DOHH2 (cell line): ENCODE measurements around the gene GJD3.

Experiments
- H3F3A ChIP-seq: fragments of 200-600 bp; sonication (generic), shearing (Covaris generic); 2 replicates; pipeline ENCODE4 v1.6.0; 2016; ENCODE audit warnings: antibody characterized with exemption, mild to moderate bottlenecking; ENCODE audit not compliant: control insufficient read depth, insufficient read depth
- H3K27ac ChIP-seq: fragments of 200-600 bp; sonication (generic); 2 replicates; pipeline ENCODE4 v1.5.1; 2014; ENCODE audit warnings: low read depth, mild to moderate bottlenecking, low read length, moderate library complexity
- H3K27me3 ChIP-seq: fragments of 200-600 bp; sonication (generic); 2 replicates; pipeline ENCODE4 v1.6.1; 2014; ENCODE audit warnings: mild to moderate bottlenecking, low read length, mixed read lengths; ENCODE audit not compliant: control insufficient read depth
- H3K36me3 ChIP-seq: fragments of 200-600 bp; sonication (generic); 2 replicates; pipeline ENCODE4 v1.6.1; 2014; ENCODE audit warnings: mild to moderate bottlenecking, low read length, moderate library complexity, mixed read lengths; ENCODE audit not compliant: control insufficient read depth
- H3K4me1 ChIP-seq: fragments of 200-600 bp; sonication (generic); 2 replicates; pipeline ENCODE4 v1.6.1; 2014; ENCODE audit warnings: mild to moderate bottlenecking, low read length, mixed read lengths; ENCODE audit not compliant: control insufficient read depth
- H3K4me2 ChIP-seq: fragments of 200-600 bp; sonication (generic); 2 replicates; pipeline ENCODE4 v1.6.0; 2014; ENCODE audit warnings: mild to moderate bottlenecking, low read length, moderate library complexity
- H3K4me3 ChIP-seq: fragments of 200-600 bp; sonication (generic); 2 replicates; pipeline ENCODE4 v1.5.1; 2014; ENCODE audit warnings: mild to moderate bottlenecking, low read length, mixed read lengths
- H3K79me2 ChIP-seq: fragments of 200-600 bp; sonication (generic); 2 replicates; pipeline ENCODE4 v1.6.1; 2014; ENCODE audit warnings: mild to moderate bottlenecking, low read length, mixed read lengths; ENCODE audit not compliant: control insufficient read depth
- H3K9me2 ChIP-seq: fragments of 200-600 bp; sonication (generic); replicated peaks from 2 replicates; pipeline ENCODE4 v1.6.1; 2014; ENCODE audit warnings: mild to moderate bottlenecking, low read length, mixed read lengths; ENCODE audit not compliant: control insufficient read depth
- H3K9me3 ChIP-seq: fragments of 200-600 bp; sonication (generic); 2 replicates; pipeline ENCODE4 v1.6.1; 2014; ENCODE audit warnings: antibody characterized with exemption, low read length, mixed read lengths; ENCODE audit not compliant: control insufficient read depth, insufficient read depth
- H4K20me1 ChIP-seq: fragments of 200-600 bp; sonication (generic); 2 replicates; pipeline ENCODE4 v1.6.0; 2014; ENCODE audit warnings: low read depth, mild to moderate bottlenecking, antibody characterized with exemption, low read length, moderate library complexity; ENCODE audit not compliant: control insufficient read depth, insufficient read depth
- CTCF ChIP-seq: fragments of 200-600 bp; sonication (generic); IDR thresholded peaks from one replicate; pipeline ENCODE4 v1.5.1; 2014; ENCODE audit warnings: antibody characterized with exemption, mild to moderate bottlenecking, low read depth, low read length; ENCODE audit not compliant: poor library complexity, severe bottlenecking
- EZH2phosphoT487 ChIP-seq: fragments of 200-600 bp; sonication (generic); IDR thresholded peaks from 2 replicates; pipeline ENCODE4 v1.6.1; 2017; ENCODE audit warnings: borderline replicate concordance, mild to moderate bottlenecking, antibody characterized with exemption, low read length, moderate library complexity, mixed read lengths

Gene GJD3

DNA sequence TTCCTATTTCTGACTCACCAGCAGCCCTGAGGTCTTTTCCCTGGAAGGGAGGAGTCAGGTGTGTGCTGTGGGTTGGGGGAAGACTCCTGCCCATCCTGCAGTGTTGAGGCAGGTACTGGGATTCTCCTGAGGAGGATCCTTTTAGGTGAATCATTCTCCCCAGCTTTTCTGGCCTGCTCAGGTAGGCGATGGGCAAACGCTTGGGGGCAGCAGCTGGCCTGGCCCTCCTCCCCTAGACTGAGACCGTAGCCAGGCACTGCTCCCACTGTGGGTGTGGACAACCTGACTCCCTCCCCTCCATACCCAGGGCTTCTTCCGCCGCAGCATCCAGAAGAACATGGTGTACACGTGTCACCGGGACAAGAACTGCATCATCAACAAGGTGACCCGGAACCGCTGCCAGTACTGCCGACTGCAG, 15.1 kb downstream of the GJD3 start:
- peaks cover 11% of the 10 kb centered on the region; the same call in 1 of the 2 replicates for H3K79me2 ChIP-seq
- H4K20me1 ChIP-seq, result no peaks in the 10 kb centered on the region
- H3F3A ChIP-seq, result peaks cover 3% of the 10 kb centered on the region; the same call in 1 of the 2 replicates
- no peaks in the 10 kb centered on the region for H3K27me3 ChIP-seq
- no peak overlapping the region for H3K4me2 ChIP-seq
- H3K27ac ChIP-seq, result no peak overlapping the region
- H3K4me1 ChIP-seq, result peaks cover 49% of the 10 kb centered on the region
- TF ChIP-seq CTCF, result no peak
- no peak for TF ChIP-seq EZH2phosphoT487
- no peak overlapping the region for H3K4me3 ChIP-seq
- H3K9me3 ChIP-seq, result no peaks in the 10 kb centered on the region
- H3K9me2 ChIP-seq, result no peaks in the 10 kb centered on the region
- peaks cover 17% of the 10 kb centered on the region for H3K36me3 ChIP-seq

DNA sequence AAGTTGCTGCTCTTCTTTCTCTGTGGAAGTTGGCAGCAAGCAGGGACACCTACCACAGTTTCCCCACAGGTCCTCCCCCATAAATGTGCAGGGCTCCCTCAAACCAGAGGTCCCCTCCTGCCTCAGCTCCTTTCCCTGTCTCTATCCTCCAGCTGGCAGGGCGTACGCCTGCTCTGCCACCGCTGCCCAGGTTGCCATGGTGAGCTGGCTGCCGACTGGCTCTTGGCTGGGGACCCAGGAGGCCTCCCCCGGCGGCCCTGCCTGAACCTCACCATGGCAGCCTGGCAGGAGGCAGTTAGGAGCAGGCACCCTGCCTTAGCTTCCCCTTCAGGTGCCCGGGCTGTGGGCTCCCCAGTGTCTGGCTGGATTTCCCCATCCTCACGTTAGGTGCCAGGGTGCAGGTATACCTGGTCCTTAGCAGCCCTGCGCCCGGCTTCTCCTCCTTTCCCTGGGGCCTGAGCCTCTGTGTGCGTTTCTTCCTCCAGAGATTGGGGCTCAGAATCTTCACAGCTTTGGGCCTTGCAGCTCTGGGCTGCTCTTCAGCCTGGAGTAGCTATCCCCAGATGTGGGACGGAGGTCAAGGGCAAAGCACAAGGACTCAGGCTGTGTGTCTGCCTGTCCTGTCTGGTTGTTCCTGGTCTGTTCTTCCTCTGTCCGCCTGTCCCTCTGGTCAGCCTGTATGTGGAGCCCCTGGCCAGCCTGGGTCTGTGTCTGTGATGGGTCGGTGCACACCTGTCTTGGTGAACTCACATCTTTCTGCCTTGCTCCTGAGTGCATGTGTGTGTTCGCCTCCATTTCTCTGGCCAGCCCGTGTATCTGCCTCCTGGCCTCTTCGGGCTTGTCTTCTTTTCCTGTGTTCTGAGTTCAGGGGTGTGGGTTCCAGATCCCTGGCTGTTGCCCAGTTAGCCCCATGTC, 15.7 kb downstream of the GJD3 start:
- Histone ChIP-seq H3K9me3 (no peaks in the 10 kb centered on the region), H3K36me3 (peaks cover 14% of the 10 kb centered on the region), H3K4me3 (no peak overlapping the region), H3K9me2 (no peaks in the 10 kb centered on the region), H3K27me3 (no peaks in the 10 kb centered on the region), H3K27ac (no peak overlapping the region), H3F3A (peaks cover 3% of the 10 kb centered on the region; the same call in 1 of the 2 replicates), H4K20me1 (no peaks in the 10 kb centered on the region), H3K4me1 (peaks cover 56% of the 10 kb centered on the region), H3K79me2 (peaks cover 11% of the 10 kb centered on the region; the same call in 1 of the 2 replicates), H3K4me2 (no peak overlapping the region)
- TF ChIP-seq EZH2phosphoT487 (no peak), CTCF (no peak)

GRCh38 chr17:40348136-40348504, 16.4 kb downstream of the GJD3 start:
- Histone ChIP-seq H3K27me3 (peaks cover under 1% of the 10 kb centered on the region), H3K4me1 (peaks cover 60% of the 10 kb centered on the region), H3K4me2 (peak overlapping the region; percentile 70), H3K9me2 (no peaks in the 10 kb centered on the region), H3F3A (peaks cover 3% of the 10 kb centered on the region; the same call in 1 of the 2 replicates), H4K20me1 (no peaks in the 10 kb centered on the region), H3K79me2 (peaks cover 11% of the 10 kb centered on the region; the same call in 1 of the 2 replicates), H3K9me3 (no peaks in the 10 kb centered on the region), H3K36me3 (peaks cover 14% of the 10 kb centered on the region), H3K4me3 (peak overlapping the region; percentile 52), H3K27ac (no peak overlapping the region)
- TF ChIP-seq CTCF, result no peak
- TF ChIP-seq EZH2phosphoT487, result no peak
